Gastrocnemius medialis (tissue), 4 donors: ENCODE data around the gene POC1A.

Experiments used
- CTCF ChIP-seq, 5 experiments: fragments of 450-650 bp in 3 of 5; fragments of 200-600 bp in 2 of 5; sonication (generic) in 2 of 5; IDR thresholded peaks in 4 of 5; conservative IDR thresholded peaks in 1 of 5; 1 replicate in 4 of 5; 2 replicates in 1 of 5; pipeline ENCODE4 v1.5.1; 2016 to 2019; ENCODE audit warnings: antibody characterized with exemption in 5 of 5, mild to moderate bottlenecking in 3 of 5, moderate library complexity in 3 of 5
- POLR2A ChIP-seq, 2 donors: fragments of 450-650 bp; IDR thresholded peaks; one replicate each; pipeline ENCODE4 v1.6.1; 2017; ENCODE audit warnings: antibody characterized with exemption in 2 of 2, mild to moderate bottlenecking in 2 of 2, moderate library complexity in 2 of 2

- no peak for TF ChIP-seq CTCF (IDR thresholded peaks at IDR 0.05 in 4 of 5, conservative IDR thresholded peaks at IDR 0.05 in 1 of 5)
- no peak for TF ChIP-seq POLR2A (IDR thresholded peaks at IDR 0.05)
These were observed 18.1 kb upstream of the POC1A start for GRCh38 chr3:52172262-52172757.
